DND-41 (cell line): ENCODE results near the gene COG5.

Experiments
- ATAC-seq: fragments of 200-7000 bp; cut with Tn5 transposase; 3 replicates; pipeline ENCODE4 v1.9.1; 2021; ENCODE audit warnings: low read depth; ENCODE audit not compliant: insufficient read depth
- DNase-seq: peaks from one replicate; pipeline ENCODE4 v3.0.0-alpha.2; 2020
- H2AFZ ChIP-seq: 2 replicates; pipeline ENCODE4 v1.6.0; 2012; ENCODE audit warnings: low read depth, low read length
- H3K27ac ChIP-seq: 2 replicates; pipeline ENCODE4 v1.5.1; 2012; ENCODE audit warnings: low read length, inconsistent platforms
- H3K27me3 ChIP-seq: fragments of 200-600 bp; sonication (generic); 2 replicates; pipeline ENCODE4 v1.6.0; 2012; ENCODE audit warnings: low read length, mild to moderate bottlenecking, inconsistent platforms; ENCODE audit not compliant: insufficient read depth, poor library complexity
- H3K36me3 ChIP-seq: 2 replicates; pipeline ENCODE4 v1.5.1; 2012; ENCODE audit warnings: low read length, inconsistent platforms; ENCODE audit not compliant: insufficient read depth
- H3K4me1 ChIP-seq: 2 replicates; pipeline ENCODE4 v1.5.1; 2012; ENCODE audit warnings: mild to moderate bottlenecking, low read length; ENCODE audit not compliant: insufficient read depth
- H3K4me2 ChIP-seq: 2 replicates; pipeline ENCODE4 v1.6.0; 2012; ENCODE audit warnings: mild to moderate bottlenecking, moderate library complexity, low read length, inconsistent platforms; ENCODE audit not compliant: insufficient read depth
- H3K4me3 ChIP-seq, 2 experiments: fragments of 200-600 bp in 1 of 2; shearing (Covaris generic) in 1 of 2; 2 replicates each; pipeline ENCODE4 v1.5.1; 2012 to 2016; ENCODE audit warnings: inconsistent platforms in 2 of 2, low read length in 2 of 2, mild to moderate bottlenecking in 2 of 2, low read depth in 1 of 2, moderate library complexity in 1 of 2
- H3K79me2 ChIP-seq: 2 replicates; pipeline ENCODE4 v1.6.0; 2012; ENCODE audit warnings: low read length, inconsistent platforms; ENCODE audit not compliant: insufficient read depth
- H3K9ac ChIP-seq: 2 replicates; pipeline ENCODE4 v1.6.0; 2012; ENCODE audit warnings: low read depth, mild to moderate bottlenecking, inconsistent platforms, low read length, moderate library complexity
- H3K9me3 ChIP-seq: 2 replicates; pipeline ENCODE4 v1.5.1; 2012; ENCODE audit warnings: low read length, moderate library complexity, mild to moderate bottlenecking, inconsistent platforms; ENCODE audit not compliant: insufficient read depth, severe bottlenecking
- H4K20me1 ChIP-seq: 2 replicates; pipeline ENCODE4 v1.6.0; 2012; ENCODE audit warnings: low read length; ENCODE audit not compliant: insufficient read depth
- EZH2 ChIP-seq: IDR thresholded peaks from 3 replicates; pipeline ENCODE4 v1.6.1; 2012; ENCODE audit warnings: borderline replicate concordance, low read depth, mild to moderate bottlenecking, moderate library complexity, low read length, inconsistent platforms; ENCODE audit not compliant: severe bottlenecking
- TF ChIP-seq, protein P1 (sequence below): IDR thresholded peaks from 2 replicates; pipeline ENCODE4 v1.5.1; 2012; ENCODE audit warnings: borderline replicate concordance, low read length, moderate library complexity, mild to moderate bottlenecking; ENCODE audit not compliant: poor library complexity, severe bottlenecking; ENCODE audit errors: extremely low read depth

Gene COG5

DNA sequence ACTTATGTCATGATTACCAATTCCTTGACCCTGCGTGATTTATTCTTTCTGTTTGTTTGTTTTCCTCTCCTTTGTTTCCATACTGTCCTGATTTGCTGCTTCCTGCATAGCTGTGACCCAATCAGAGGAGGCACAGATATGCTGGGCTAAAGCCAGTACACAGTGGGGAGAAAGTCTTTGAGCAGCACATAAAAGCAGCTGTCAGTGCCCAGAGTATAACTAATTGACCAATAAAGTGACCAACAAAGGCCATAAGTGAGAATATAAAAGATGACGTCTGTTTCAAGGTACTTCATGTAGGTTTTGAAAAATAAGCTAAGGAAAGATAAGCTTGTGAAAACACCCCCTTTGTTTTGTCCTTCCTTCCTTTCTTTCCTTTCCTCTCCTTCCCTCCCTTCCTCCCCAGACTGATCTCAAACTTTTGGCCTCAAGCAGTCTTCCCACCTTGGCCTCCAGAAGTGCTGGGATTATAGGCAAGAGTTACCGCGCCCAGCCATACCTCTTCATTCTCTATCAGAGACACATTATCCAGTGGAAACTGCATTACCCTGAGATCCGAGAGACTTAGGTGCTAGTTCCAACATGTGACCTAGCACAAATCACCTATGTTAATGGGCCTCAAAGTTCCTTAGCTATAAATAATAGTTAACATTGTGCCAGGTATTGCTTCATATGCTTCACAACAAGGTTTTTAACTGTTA is 33.3 kb upstream of the COG5 start:
- Histone ChIP-seq H2AFZ (no peak overlapping the region), H3K27ac (no peak overlapping the region), H3K4me1 (no peaks in the 10 kb centered on the region), H3K27me3 (no peaks in the 10 kb centered on the region), H3K9me3 (no peaks in the 10 kb centered on the region), H4K20me1 (no peaks in the 10 kb centered on the region), H3K36me3 (peaks cover 42% of the 10 kb centered on the region), H3K4me2 (no peak overlapping the region), H3K9ac (no peak overlapping the region), H3K4me3 (no peak overlapping the region), H3K79me2 (no peaks in the 10 kb centered on the region)
- TF ChIP-seq EZH2, result no peak
- TF ChIP-seq, protein P1, sequence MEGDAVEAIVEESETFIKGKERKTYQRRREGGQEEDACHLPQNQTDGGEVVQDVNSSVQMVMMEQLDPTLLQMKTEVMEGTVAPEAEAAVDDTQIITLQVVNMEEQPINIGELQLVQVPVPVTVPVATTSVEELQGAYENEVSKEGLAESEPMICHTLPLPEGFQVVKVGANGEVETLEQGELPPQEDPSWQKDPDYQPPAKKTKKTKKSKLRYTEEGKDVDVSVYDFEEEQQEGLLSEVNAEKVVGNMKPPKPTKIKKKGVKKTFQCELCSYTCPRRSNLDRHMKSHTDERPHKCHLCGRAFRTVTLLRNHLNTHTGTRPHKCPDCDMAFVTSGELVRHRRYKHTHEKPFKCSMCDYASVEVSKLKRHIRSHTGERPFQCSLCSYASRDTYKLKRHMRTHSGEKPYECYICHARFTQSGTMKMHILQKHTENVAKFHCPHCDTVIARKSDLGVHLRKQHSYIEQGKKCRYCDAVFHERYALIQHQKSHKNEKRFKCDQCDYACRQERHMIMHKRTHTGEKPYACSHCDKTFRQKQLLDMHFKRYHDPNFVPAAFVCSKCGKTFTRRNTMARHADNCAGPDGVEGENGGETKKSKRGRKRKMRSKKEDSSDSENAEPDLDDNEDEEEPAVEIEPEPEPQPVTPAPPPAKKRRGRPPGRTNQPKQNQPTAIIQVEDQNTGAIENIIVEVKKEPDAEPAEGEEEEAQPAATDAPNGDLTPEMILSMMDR, result no peak
- no peak for ATAC-seq
- no peak for DNase-seq

DNA sequence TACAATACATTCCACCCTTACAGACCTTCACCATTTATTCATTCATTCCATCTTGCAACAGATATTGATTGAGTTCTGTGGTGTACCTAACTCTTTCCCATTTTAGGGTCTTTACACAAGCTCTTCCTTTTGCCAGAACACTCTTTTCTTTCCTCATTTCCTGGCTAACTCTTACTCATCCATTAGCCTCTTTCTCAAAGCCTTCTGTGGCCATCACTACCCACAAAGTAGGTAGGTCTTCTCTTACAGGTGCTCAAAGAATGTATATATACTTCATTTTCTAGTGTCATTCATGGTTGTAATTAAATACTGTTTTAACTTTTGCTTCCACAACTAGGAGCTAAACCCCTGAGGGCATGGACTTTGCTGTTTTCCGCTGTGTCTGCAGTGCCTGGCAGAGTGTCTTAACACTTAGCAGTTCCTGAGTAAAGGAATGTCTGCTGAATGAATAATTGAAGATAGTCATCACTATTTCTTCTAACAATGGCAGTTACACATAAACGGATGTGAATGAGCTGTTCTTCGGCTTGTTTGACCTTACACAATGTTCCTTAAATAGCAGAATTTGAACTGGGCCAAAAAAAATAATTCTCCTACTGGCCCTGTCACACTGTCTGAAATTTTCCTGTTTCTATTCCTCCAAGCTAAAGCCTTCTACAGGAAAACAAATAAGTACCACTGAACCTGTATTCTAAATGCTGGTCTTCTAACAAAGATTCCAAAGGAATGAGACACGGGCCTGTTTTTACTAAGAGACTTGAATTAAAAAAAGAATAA is 31.4 kb upstream of the COG5 start:
- DNase-seq, result no peak
- H4K20me1 ChIP-seq, result no peaks in the 10 kb centered on the region

DNA sequence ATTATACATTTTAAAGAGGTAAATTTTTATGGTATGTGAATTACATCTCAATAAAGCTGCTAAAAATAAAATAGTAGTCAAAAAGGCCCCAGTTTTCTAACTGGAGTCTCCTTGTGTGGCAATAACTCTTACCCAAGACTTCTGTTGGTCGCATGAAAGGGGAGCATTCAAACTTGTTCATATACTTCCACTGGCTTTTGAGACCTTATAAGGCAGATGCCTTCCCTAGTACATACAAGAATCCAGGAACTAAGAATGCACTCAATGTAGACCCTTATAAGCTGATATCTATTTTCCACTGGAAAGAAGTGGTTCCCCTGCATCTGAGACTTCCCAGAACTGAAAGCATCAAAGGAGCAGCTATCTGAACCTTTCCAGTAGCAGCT is 29.3 kb upstream of the COG5 start:
- H3K79me2 ChIP-seq, result no peaks in the 10 kb centered on the region
- no peak overlapping the region for H3K9ac ChIP-seq
- H2AFZ ChIP-seq, result no peak overlapping the region
- peaks cover 25% of the 10 kb centered on the region for H3K36me3 ChIP-seq
- no peaks in the 10 kb centered on the region for H3K9me3 ChIP-seq
- TF ChIP-seq, protein P1, result no peak
- no peak for TF ChIP-seq EZH2
- no peak overlapping the region for H3K4me2 ChIP-seq
- no peak overlapping the region for H3K27ac ChIP-seq
- H3K4me1 ChIP-seq, result no peaks in the 10 kb centered on the region
- no peaks in the 10 kb centered on the region for H4K20me1 ChIP-seq
- DNase-seq (no peak), ATAC-seq (no peak)
- no peak overlapping the region for H3K4me3 ChIP-seq
- H3K27me3 ChIP-seq, result no peaks in the 10 kb centered on the region

More for the DNA sequence above, 31.4 kb upstream of the COG5 start:
- ATAC-seq, result no peak
- H3K9ac ChIP-seq, result no peak overlapping the region
- H3K27ac ChIP-seq, result no peak overlapping the region
- H3K4me1 ChIP-seq, result no peaks in the 10 kb centered on the region
- no peaks in the 10 kb centered on the region for H3K27me3 ChIP-seq
- TF ChIP-seq, protein P1, result no peak
- no peak for TF ChIP-seq EZH2
- H3K79me2 ChIP-seq, result no peaks in the 10 kb centered on the region
- no peak overlapping the region for H2AFZ ChIP-seq
- H3K4me2 ChIP-seq, result no peak overlapping the region
- H3K36me3 ChIP-seq, result peaks cover 27% of the 10 kb centered on the region
- no peaks in the 10 kb centered on the region for H3K9me3 ChIP-seq
- H3K4me3 ChIP-seq, result no peak overlapping the region
